Loucy (cell line): ENCODE results near the gene CHST2.

Experiments
- EZH2phosphoT487 ChIP-seq: fragments of 200-600 bp; IDR thresholded peaks from 2 replicates; pipeline ENCODE4 v1.6.1; 2018; ENCODE audit warnings: antibody characterized with exemption, mild to moderate bottlenecking, moderate library complexity, borderline replicate concordance
- TF ChIP-seq, protein P1 (sequence below): fragments of 200-600 bp; sonication (generic); conservative IDR thresholded peaks from 2 replicates; pipeline ENCODE4 v1.5.1; 2014; ENCODE audit warnings: mild to moderate bottlenecking, antibody characterized with exemption, low read length

DNA sequence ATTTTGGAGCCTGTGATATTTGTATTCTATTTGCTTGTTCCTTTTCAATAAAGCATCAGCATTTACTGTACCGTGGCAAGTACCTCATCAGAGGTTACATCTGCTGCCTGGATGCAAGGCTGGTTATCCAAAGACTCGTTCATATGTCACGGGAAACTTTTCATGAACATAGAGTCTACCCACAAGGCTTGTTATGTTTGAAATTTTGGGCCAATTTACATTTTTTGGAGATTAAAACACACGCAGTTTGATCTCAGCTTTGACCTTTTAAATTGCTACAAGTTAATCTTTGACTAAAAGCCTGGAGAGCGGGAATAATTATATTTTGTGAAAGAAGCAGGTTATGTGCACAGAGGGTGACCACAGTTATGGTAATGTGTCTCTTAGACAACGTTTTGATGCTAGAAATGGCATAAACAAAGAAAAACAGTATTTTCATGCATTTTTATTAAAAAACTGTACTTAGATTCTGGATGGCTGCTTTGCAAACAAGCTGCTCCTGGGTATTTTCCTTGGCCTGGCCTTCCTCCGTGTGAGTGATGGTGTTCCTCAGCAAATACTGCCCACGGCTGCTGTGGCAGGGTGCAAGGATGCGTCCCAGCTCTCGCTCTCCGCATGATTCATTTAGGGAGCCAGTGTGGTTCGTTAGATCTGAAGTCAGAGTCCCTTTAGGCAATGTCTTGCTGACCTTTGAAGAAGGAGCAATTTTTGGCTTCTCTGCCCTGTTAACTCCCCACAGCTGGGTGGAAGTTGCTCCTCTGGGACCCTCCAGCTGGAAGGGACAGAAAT, 27.1 kb downstream of the CHST2 start:
- TF ChIP-seq, protein P1, sequence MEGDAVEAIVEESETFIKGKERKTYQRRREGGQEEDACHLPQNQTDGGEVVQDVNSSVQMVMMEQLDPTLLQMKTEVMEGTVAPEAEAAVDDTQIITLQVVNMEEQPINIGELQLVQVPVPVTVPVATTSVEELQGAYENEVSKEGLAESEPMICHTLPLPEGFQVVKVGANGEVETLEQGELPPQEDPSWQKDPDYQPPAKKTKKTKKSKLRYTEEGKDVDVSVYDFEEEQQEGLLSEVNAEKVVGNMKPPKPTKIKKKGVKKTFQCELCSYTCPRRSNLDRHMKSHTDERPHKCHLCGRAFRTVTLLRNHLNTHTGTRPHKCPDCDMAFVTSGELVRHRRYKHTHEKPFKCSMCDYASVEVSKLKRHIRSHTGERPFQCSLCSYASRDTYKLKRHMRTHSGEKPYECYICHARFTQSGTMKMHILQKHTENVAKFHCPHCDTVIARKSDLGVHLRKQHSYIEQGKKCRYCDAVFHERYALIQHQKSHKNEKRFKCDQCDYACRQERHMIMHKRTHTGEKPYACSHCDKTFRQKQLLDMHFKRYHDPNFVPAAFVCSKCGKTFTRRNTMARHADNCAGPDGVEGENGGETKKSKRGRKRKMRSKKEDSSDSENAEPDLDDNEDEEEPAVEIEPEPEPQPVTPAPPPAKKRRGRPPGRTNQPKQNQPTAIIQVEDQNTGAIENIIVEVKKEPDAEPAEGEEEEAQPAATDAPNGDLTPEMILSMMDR, result no peak
- TF ChIP-seq EZH2phosphoT487, result no peak
